Calu3 (cell line): ENCODE results near the gene KLHL18. TPM values are rescaled to one million over a fixed set of nuclear protein-coding genes. Genes with fewer than 3 reads are reported as not detected.
"Not testable (repeated sequence)": the region's sequence is repeated elsewhere in the genome, so short reads cannot be mapped to it uniquely, and the experiment has no call there.

Source experiments
- BruUV-seq: library from RNA; stranded (reverse); fragments of 400-500 nt; replicated peaks from 2 replicates; lab custom pipeline; 2021; lab: Mats Ljungman, UMichigan
- CTCF ChIA-PET: fragments of 300-600 bp; sonication (Branson Sonifier 250); formaldehyde crosslinking; loops from one replicate; lab custom pipeline; 2022; ENCODE audit warnings: antibody characterized with exemption; lab: Charles Lee
- DNase-seq: peaks from one replicate; pipeline ENCODE4 v3.0.0; 2022
- H3K27ac Mint-ChIP-seq: one replicate; pipeline ENCODE4 v1.8.0; 2022; ENCODE audit warnings: mixed read lengths; ENCODE audit not compliant: unreplicated experiment
- H3K27me3 Mint-ChIP-seq: one replicate; pipeline ENCODE4 v1.8.0; 2022; ENCODE audit warnings: mixed read lengths; ENCODE audit not compliant: unreplicated experiment
- H3K36me3 Mint-ChIP-seq: one replicate; pipeline ENCODE4 v1.8.0; 2022; ENCODE audit warnings: mild to moderate bottlenecking, moderate library complexity, mixed read lengths; ENCODE audit not compliant: insufficient read depth, unreplicated experiment
- H3K4me1 Mint-ChIP-seq: one replicate; pipeline ENCODE4 v1.8.0; 2022; ENCODE audit warnings: mild to moderate bottlenecking, low read depth, mixed read lengths; ENCODE audit not compliant: unreplicated experiment
- H3K4me3 Mint-ChIP-seq: one replicate; pipeline ENCODE4 v1.8.0; 2022; ENCODE audit warnings: mild to moderate bottlenecking, low read depth, moderate library complexity, mixed read lengths; ENCODE audit not compliant: unreplicated experiment
- H3K9me3 Mint-ChIP-seq: one replicate; pipeline ENCODE4 v1.8.0; 2022; ENCODE audit warnings: low read depth, mixed read lengths; ENCODE audit not compliant: unreplicated experiment
- CTCF ChIP-seq: fragments of 200-600 bp; IDR thresholded peaks from one replicate; pipeline ENCODE4 v1.8.0; 2022; ENCODE audit warnings: antibody characterized with exemption; ENCODE audit not compliant: unreplicated experiment
- intact Hi-C: fragments of 100-400 bp; cut with micrococcal nuclease; formaldehyde crosslinking; loops from one replicate; pipeline ENCODE4 v1.10.0; 2022; ENCODE audit not compliant: unreplicated experiment
- total RNA-seq: library from RNA; stranded (reverse); gene quantifications from 2 replicates; pipeline ENCODE4 v1.2.3, GENCODE V29; 2022

Gene KLHL18
- total RNA-seq, 1 experiment from 2014 or later = 24.8 TPM

DNA sequence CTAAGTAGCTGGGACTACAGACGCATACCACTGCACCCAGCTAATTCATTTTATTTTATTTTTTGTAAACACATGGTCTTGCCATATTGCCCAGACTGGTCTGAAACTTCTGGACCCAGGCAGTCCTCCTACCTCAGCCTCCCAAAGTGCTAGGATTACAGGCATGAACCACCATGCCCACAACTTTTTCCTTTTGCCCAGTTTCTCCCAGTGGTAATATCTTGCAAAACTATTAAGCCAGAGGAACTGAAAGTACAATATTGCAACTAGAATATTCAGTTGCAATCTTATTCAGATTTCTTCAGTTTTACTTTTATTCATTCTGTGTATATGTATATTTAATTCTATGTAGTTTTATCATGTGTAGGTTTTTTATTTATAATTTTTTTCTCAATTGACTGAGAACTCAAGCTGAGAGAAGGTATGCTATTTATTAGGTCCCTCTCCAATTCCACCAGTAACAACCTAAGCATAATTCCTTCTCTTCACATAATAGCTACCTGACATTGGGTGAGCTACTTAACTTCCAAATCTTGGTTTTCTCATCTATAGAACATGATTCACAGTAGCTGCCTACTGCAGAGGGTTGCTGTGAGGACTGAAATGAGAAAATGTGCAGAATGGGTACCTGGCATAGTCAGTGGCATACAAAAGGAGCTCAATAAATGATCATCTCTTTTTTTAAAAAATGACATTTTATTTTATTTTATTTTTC lies 30.8 kb downstream of the KLHL18 start:
- Mint-ChIP-seq H3K36me3 (no peaks in the 10 kb centered on the region), H3K9me3 (no peaks in the 10 kb centered on the region), H3K4me1 (peaks cover 11% of the 10 kb centered on the region), H3K4me3 (no peak overlapping the region), H3K27me3 (no peaks in the 10 kb centered on the region), H3K27ac (no peak overlapping the region)
- TF ChIP-seq CTCF = no peak
- BruUV-seq = no TSS peak
- intact Hi-C loops = no loop called here
- no peak for DNase-seq
- CTCF ChIA-PET = interaction anchor here (1.2 to 1.8 kb wide), 2 partner anchors 11 to 63 kb away, joined by 3 to 5 read pairs; no protein-coding TSS in a partner anchor

DNA sequence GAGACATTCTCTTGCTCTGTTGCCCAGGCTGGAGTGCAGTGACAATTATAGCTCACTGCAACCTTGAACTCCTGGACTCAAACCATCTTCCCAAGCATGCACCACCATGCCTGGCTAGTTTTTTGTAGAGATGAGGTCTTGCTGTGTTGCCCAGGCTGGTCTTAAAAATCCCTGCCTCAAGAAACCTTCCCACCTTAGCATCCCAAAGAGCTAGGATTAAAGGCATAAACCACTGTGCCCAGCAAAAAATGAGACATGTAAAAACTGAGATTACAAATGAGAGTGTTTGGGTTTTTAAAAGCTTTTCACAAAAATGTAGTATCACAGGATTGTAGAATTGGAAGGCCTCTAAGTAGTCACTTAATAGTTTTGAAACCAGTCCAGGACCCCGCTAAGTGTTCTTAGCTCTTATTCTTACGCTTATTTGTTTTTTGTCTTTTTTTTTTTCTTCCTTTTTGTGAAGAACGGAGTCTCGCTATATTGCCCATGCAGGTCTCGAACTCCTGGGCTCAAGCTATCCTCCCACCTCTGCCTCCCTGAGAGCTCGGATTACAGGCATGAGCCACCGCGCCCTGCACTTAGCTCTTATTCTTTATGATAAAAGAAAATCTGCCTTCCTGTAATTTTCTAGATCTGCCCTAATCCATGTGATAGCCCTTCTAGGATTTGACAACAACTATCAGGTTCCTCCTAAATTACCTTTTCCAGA lies 31.5 kb downstream of the KLHL18 start:
- TF ChIP-seq CTCF = no peak
- Mint-ChIP-seq H3K9me3 (no peaks in the 10 kb centered on the region), H3K4me1 (peaks cover 11% of the 10 kb centered on the region), H3K4me3 (no peak overlapping the region), H3K27me3 (no peaks in the 10 kb centered on the region), H3K36me3 (no peaks in the 10 kb centered on the region), H3K27ac (no peak overlapping the region)
- CTCF ChIA-PET = interaction anchor here (0.6 to 1.8 kb wide), 4 partner anchors 10 to 312 kb away, joined by 3 to 5 read pairs (median 3); no protein-coding TSS in a partner anchor
- BruUV-seq = no TSS peak
- DNase-seq = no peak
- intact Hi-C loops = no loop called here

DNA sequence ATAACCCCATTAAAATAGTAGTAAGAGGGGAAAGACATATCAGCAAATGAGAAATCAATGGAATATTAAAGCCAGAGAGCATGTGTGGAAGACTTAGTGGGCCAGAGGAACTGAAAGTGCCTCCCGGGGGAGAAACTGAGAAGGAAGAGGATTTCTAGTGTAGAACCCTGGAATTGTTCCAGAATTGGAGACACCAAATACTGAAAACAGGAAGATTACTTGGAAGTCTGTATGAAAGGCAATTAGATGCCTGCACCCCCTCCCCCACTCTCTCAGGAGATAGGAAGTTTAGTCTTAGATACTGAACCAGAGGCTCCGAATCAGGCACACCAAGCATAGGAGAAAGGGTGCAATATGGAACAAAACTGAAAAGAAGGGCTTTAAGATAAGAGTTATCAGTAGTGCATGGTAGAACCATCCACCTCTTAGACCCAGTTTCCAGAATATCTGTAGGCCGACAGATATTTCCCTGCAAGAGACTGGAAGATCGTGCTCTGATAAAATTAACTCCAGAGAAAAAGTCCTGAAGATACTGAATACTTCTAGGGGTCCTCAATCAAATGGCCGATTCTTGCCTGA lies 32.4 kb downstream of the KLHL18 start:
- intact Hi-C loops = no loop called here
- Mint-ChIP-seq H3K4me1 (peaks cover 11% of the 10 kb centered on the region), H3K4me3 (no peak overlapping the region), H3K9me3 (no peaks in the 10 kb centered on the region), H3K36me3 (no peaks in the 10 kb centered on the region), H3K27me3 (no peaks in the 10 kb centered on the region), H3K27ac (no peak overlapping the region)
- no TSS peak for BruUV-seq
- DNase-seq = no peak
- no peak for TF ChIP-seq CTCF
- CTCF ChIA-PET = interaction anchor here (0.6 to 1.8 kb wide), 3 partner anchors 9 to 313 kb away, joined by 3 to 5 read pairs (median 3); no protein-coding TSS in a partner anchor

- intact Hi-C loops, CTCF ChIA-PET, H3K27me3 Mint-ChIP-seq, H3K4me3 Mint-ChIP-seq, BruUV-seq, DNase-seq, H3K36me3 Mint-ChIP-seq, H3K27ac Mint-ChIP-seq, H3K9me3 Mint-ChIP-seq: not testable (repeated sequence)
- peaks cover 11% of the 10 kb centered on the region for H3K4me1 Mint-ChIP-seq
Measured at GRCh38 chr3:47316151-47316550, 33.4 kb downstream of the KLHL18 start.
